Renal cortex interstitium (tissue), 11 donors: Measurements from ENCODE around the gene PUSL1. TPM values are rescaled to one million over a fixed set of nuclear protein-coding genes. Genes with fewer than 3 reads are reported as not detected.
A peak's percentile ranks its signal among the peaks of the same experiment; 100 is the strongest.

Source experiments
- DNase-seq, 11 donors: peaks; one replicate each; pipeline ENCODE4 v3.0.0-alpha.2; 2013; ENCODE audit warnings: low read depth in 9 of 11, low spot score in 4 of 11; ENCODE audit errors: extremely low read depth in 1 of 11
- polyA plus RNA-seq, 3 donors: library from polyadenylated mRNA; unstranded; fragments of 120-200 nt; gene quantifications; one replicate each; pipeline ENCODE4 v1.2.1, GENCODE V29; 2013; ENCODE audit not compliant: insufficient read length in 3 of 3

The PUSL1 gene
- polyA plus RNA-seq, 3 donors, result 4.5 to 10.4 (median 10.0) TPM

- no peak for DNase-seq
Observed at GRCh38 chr1:1342584-1343115, 34.3 kb downstream of the PUSL1 start.

GRCh38 chr1:1343811-1344421, 35.5 kb downstream of the PUSL1 start:
- no peak for DNase-seq

GRCh38 chr1:1344655-1345361, 36.4 kb downstream of the PUSL1 start:
- DNase-seq, result no peak

GRCh38 chr1:1345384-1345783, 37.0 kb downstream of the PUSL1 start:
- no peak for DNase-seq

GRCh38 chr1:1345860-1346500, 37.6 kb downstream of the PUSL1 start:
- no peak for DNase-seq

GRCh38 chr1:1346501-1346890, 38.1 kb downstream of the PUSL1 start:
- DNase-seq, result no peak

DNA sequence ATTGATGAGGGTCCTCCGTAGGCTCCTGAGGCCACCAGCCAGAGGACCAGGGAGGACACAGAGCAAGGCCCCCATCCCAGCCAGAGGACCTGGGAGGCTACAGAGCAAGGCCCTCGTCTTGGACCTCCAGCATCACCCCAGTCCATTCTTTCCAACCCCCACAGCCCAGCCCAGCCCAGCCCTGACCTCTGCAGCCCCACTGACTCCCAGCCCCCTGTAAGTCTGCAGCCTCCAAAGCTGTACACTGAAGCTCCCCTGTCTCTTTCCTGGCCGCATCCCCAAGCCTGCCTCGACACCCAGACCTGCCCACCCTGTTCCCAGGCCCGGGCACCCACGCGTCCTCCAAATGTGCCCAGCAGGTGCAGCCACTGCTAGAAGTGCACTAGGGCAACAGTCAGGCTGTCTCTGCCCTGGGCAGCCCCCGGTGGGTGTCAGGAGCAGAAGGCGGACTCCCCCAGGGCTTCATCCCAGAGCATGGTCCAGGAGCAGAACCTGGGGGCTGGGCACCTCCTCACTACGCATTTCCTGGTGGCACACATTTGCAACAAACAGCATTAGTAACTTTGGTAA, 38.7 kb downstream of the PUSL1 start:
- DNase-seq, result no peak

GRCh38 chr1:1347663-1348419, 39.4 kb downstream of the PUSL1 start:
- DNase-seq, result no peak

- DNase-seq, result no peak
Observed at GRCh38 chr1:1348420-1349255, 40.2 kb downstream of the PUSL1 start.

GRCh38 chr1:1349256-1350012, 41.0 kb downstream of the PUSL1 start, which contains the start of gene DVL1:
Gene DVL1 (minus strand): TSS chr1:1349418. CDS start chr1:1349065, 353 bp downstream.
- DNase-seq, result peak in 4 of 11 donors; percentile 61 to 71 (median 68)

DNA sequence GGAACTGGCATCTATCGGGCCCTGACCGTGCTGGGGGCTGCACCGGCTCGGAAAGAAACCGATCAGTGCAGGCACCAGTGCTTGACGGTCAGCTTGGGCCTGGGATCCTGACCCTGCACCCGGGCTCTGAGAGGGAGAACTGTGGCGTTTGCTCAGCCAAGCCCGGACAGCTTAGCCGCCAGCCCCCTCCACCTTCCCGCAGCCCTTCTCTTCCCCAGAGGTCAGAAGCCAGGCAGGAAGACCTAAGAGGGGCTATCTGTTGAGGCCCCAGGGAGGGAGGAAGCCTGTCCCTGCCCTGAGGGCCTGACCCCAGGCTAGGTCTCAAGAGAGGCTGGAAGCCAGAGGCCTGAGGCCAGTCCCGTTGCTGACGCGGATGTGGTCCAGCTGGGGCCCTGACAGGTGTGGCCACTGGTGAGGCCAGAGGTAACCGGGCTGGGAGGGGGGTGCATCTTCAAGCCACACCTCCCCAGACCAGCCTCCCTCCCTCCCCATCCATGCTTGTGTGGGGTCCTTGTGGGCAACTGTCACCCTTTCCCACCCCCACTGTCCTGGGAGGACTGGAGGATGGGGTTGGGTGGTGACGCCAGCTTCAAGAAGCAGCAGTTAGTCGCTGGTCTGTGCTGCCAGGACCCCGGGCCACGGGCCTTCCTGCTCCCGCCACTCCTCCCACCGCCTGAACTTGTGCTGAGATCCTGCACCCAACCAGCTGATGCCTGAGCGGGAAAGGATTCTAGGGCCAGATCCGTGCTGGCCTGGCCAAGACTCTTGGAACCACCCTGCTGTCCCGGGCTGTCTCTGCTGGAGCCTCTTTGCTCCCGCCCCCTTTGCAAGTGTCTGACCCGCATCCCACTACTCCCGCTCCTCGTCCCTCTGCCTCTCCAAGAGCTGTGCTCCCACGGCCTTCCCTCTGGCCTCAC, 43.4 kb downstream of the PUSL1 start:
- DNase-seq, result no peak

GRCh38 chr1:1352786-1353388, 44.5 kb downstream of the PUSL1 start:
- no peak for DNase-seq

DNA sequence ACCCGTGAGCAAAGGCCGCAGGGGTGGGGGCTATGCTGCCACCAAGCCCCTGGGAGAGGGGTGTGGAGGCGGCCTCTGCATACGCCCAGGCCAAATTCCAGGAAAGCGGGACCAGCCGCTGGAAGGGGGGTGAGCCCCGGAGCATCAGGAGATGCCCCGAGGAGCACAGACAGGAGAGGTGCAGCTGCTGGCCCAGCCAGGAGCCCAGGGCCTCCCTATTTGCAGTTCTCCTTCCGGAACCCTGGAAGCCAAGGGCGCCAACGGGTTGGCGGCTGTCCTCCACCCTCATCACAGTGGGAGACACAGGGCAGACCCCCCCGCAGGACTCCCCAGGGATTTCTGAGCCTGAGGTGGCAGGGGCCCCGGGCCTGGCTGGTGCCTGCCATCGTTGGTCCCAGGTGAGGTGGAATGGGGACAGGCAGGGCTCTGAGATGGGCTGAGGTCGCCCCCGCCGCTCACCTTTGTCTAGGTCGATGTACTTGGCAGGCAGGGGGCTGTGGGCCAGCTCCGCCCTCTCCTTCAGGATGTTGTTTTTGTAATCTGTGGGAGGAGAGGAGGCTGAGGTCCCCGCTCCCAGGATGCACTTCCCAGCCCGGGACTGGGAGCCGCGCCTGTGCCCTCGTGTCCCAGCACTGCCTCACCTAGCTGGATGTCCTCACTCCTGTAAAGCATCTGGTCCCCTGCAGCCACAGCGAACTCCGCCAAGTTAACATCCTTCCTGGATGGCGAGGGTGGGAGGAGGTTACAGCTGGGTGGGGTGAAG, 45.2 kb downstream of the PUSL1 start:
- DNase-seq, result no peak

DNA sequence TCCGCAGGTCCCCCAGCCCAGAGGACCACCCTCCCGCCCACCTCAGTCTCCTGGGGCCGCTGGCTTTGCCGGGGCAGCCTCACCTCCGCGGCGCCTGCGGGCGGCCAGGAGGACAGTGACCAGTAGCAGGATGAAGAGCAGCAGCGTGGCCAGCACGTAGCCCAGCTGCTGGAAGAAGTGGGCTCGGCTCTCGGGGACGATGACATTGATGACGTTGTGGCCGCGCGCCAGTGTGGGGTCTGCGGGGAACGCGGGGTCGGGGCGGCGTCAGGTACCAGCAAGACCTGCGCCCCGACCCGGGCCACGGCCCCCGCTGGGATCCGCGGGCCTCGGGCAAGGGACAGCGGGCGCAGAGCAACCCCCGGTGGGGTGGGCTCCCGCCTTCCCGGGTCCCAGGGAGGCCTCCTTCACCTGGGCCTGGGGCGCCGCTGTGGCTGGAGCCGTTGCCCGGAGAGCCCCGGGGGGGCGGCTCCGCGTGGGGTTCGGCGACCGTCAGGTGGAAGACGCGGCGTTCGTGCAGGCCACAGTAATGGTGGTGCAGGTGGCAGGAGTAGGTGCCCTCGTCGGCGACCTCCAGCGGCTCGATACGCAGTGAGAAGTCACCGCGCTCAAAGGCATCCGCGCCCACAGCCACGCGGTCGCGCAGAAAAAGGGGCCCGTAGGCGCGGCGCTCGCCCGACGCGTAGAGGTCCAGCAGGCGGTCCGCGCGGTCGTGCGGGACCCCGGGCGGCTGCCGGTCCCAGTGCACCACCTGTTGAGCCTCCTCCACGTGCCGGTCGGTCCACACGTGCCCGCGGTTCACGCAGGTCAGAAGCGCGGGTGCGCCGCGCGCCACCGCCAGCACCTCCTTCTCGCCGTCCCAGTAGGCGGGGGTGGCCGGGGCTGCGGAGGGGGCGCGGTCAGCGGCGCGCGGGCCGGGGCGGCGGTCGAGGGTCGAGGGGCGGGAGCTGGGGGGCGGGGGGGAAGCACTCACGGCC, 46.2 kb downstream of the PUSL1 start:
- no peak for DNase-seq
